Right renal cortex interstitium (tissue), 3 donors: ENCODE results near the gene TELO2. TPM values are rescaled to one million over a fixed set of nuclear protein-coding genes. Genes with fewer than 3 reads are reported as not detected.

Source experiments
- DNase-seq, 3 donors: peaks; one replicate each; pipeline ENCODE4 v3.0.0-alpha.2; 2013; ENCODE audit warnings: low read depth in 3 of 3, low spot score in 2 of 3
- polyA plus RNA-seq, 3 donors: library from polyadenylated mRNA; unstranded; fragments of 120-200 nt; gene quantifications; one replicate each; pipeline ENCODE4 v1.2.1, GENCODE V29; 2013; ENCODE audit not compliant: insufficient read length in 3 of 3

The TELO2 gene
- 10 to 100 TPM; 23.2 to 29.3 (median 26.1) TPM for polyA plus RNA-seq

GRCh38 chr16:1492923-1493745 lies at the start of gene TELO2:
TSS of gene TELO2 (plus strand) at chr16:1493360. CDS start at chr16:1494282, 922 bp downstream.
- peak; percentile 53 to 64 (median 57) for DNase-seq

- DNase-seq, result no peak
Measured at GRCh38 chr16:1443403-1443973, 49.7 kb upstream of the TELO2 start.

DNA sequence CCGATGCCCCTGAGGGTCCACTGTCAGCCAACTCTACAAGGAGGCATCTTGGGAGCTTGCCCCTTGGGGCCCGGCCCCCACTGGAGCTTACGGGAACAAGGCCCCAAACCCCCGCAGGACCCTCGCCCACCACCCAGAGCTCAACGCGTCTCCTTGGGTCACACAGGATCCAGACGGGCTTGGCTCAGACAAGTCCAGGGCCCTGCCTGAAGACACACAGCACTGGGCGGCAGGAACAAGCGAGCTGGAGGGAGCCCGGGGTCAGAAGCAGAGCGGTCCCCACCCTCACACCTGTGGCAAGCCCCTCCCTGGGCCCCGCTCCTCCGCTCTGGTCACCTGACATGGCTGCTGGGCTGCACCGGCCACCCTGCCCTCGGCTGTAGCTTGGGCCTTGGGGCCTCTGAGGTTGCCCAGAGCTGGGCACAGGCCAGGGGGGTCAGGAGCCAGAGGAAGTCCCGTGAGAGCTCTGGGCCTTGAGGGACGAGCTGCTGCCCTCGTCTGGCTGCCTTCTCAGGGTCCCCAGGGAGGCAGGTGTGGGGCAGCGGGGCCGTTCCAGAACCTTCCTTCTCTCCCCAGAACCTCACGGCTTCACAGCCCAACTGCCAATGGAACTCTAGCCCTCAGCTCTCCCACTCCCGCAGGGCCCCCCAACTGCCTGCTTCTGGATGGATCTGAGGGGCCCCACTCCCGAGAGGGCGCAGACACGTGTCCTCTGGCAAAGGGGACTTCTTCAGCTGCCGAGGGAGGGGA lies 49.0 kb upstream of the TELO2 start, which contains the start of gene CCDC154:
Gene CCDC154, minus strand, starts transcription at position 577 of the 750 bp plus-strand sequence. Its CDS starts 234 bp downstream, at position 343.
- no peak for DNase-seq

- DNase-seq, result no peak
Measured at GRCh38 chr16:1444730-1445517, 48.2 kb upstream of the TELO2 start.

GRCh38 chr16:1445518-1446203 lies 47.5 kb upstream of the TELO2 start:
- no peak for DNase-seq

DNA sequence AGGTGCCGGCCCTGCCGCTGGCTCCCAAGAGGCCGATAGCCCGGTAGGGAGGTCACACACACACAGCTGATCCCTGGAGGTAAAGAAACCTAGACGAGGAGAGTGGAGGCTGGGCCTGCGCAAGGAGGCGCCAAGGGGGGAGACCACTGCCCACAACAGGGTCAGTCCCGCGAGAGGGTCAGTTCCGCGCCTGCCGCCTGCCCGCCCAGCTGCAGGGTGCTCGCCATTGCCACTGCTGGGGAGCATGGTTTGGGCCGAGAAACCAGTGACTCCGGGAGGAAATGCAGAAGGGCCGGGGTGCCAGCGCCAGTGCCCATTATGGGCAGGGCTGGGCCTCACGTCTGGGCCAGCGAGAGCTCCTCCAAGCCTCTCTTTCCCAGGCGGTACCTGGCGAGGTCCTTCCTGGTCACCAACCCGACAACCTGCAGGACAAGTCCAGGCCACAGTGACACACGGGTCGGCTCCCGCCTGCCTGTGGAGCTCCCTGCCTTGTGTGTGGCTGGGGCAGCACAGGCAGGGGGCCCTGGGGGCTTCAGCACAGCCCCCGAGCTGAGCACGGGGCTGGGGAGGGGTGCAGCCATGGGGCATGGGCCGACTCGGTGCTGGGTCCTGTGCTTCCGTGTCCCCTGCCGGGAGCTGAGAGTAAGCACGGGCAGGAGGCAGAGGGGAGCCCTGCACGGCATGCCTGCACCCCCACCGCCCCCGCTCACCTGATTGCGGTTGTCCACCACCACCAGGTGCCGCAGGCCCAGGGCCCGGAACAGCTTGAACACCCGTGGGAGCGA lies 46.7 kb upstream of the TELO2 start:
- no peak for DNase-seq

GRCh38 chr16:1447965-1448364 lies 45.2 kb upstream of the TELO2 start:
- DNase-seq, result no peak

DNA sequence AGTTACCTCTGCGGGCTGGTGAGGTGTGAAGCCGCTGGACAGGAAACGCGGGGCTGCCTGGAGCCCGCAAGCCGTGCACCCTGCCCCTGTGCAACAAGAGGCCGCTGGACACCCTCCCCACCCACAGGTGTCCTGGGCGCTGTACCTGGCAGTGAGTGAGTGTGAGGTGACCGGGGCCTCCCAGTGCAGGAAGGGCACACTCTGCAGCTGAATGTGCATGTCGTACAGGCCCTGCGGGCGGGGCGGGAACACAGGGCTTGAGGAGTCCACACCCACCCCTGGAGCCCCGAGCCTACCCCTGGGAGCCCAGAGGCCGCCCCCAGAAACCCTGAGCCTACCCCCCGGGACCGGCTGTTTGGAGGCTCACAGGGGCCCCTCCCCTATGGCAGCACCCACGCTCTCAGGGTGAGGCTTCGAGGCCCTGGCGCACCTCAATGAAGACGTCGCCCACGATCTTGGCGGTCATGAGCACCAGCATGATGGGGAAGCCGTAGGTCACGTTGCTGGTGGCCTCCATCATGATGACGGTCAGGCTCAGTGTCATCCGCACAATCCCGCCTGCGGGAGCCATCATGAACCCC lies 44.5 kb upstream of the TELO2 start:
- no peak for DNase-seq

GRCh38 chr16:1449201-1449788 lies 43.9 kb upstream of the TELO2 start:
- no peak for DNase-seq

GRCh38 chr16:1450218-1450617 lies 42.9 kb upstream of the TELO2 start:
- no peak for DNase-seq

DNA sequence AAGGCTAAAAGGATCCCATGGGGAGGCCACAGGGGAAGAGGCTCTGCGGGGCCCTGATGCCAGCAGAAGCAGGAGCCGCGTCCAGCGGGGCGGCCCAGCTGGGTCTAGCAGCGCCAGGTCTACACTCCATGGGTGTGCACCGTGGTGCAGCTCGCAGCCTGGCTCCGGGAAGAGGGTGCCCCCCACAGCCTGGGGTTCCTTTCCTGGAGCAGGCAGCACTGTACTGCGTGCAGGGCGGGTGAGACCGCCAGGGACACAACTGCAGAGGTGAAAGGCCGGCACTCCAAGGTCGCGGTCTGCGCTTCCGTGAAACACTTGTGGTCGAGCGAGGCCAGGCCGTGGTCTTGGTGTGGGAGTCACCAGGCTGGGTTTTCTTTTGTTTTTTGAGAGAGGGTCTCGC lies 42.3 kb upstream of the TELO2 start:
- no peak for DNase-seq

DNA sequence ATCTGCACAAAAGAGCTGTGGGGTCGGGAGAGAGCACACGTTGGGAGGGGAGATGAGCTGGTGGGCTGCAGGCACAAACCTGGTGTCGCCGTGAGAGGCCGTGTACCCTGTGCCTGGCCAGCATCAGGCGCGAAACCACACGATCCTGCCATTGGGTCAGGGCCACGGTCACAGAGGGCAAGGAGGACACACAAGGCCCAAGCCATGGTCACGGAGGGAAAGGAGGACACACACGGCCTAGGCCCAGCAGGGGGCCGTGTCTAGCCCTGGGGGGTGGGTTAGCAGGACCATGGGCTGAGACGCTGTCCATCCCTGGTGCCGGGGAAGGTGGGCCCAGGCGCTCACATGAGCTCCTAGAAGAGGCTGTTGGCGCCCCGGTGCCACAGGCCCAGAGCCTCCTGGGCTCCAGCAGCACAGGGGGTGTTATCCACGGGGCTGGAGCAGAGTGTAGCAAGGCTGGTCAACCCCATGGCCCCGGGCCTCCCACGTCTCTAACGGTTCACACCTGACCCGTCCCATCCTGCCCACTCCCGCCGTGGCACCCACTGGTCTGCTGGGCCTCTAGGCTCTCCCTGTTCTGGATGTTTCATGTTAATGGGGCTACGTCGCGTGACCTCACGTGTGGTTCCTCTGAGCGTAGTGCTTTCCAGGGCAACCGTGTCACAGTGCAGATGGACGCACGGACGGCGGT lies 41.3 kb upstream of the TELO2 start:
- DNase-seq, result no peak

- no peak for DNase-seq
Measured at GRCh38 chr16:1452530-1452929, 40.6 kb upstream of the TELO2 start.

GRCh38 chr16:1453316-1453715 lies 39.8 kb upstream of the TELO2 start:
- no peak for DNase-seq

GRCh38 chr16:1454561-1454960 lies 38.6 kb upstream of the TELO2 start:
- DNase-seq, result no peak

- DNase-seq, result no peak
Measured at GRCh38 chr16:1455190-1456171, 37.7 kb upstream of the TELO2 start.

GRCh38 chr16:1456951-1457350 lies 36.2 kb upstream of the TELO2 start:
- no peak for DNase-seq
